C4-2B (cell line): ENCODE data around the gene GNL1.

Experiments used
- H3K27ac ChIP-seq: fragments of 450-650 bp; 2 replicates; pipeline ENCODE4 v1.5.1; 2017
- ZFX ChIP-seq: fragments of 450-650 bp; IDR thresholded peaks from 2 replicates; pipeline ENCODE4 v1.6.1; 2017
- TF ChIP-seq, protein P1 (sequence below): fragments of 450-650 bp; conservative IDR thresholded peaks from 2 replicates; pipeline ENCODE4 v1.5.1; 2017; ENCODE audit warnings: mild to moderate bottlenecking

The GNL1 gene

DNA sequence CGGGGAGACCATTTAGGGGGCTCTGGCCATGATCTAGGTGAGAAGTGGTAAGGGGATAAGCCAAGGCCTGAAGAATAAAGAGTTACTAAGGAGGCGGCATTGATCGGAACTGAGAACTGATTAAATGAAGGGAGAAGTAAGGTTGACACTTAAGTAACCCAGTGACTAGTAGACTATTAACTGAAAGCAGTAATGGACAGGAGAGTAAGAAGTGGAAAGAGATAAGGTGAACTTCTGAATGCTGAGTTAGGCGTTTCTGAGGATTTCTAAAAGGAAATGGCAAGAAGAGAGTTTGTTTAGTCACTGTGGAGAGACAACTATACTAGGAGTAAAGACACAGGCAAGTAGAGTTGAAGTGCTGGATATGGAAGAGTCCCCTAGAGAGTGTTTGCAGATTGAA lies 16.8 kb upstream of the GNL1 start:
- no peak overlapping the region for H3K27ac ChIP-seq
- TF ChIP-seq, protein P1, sequence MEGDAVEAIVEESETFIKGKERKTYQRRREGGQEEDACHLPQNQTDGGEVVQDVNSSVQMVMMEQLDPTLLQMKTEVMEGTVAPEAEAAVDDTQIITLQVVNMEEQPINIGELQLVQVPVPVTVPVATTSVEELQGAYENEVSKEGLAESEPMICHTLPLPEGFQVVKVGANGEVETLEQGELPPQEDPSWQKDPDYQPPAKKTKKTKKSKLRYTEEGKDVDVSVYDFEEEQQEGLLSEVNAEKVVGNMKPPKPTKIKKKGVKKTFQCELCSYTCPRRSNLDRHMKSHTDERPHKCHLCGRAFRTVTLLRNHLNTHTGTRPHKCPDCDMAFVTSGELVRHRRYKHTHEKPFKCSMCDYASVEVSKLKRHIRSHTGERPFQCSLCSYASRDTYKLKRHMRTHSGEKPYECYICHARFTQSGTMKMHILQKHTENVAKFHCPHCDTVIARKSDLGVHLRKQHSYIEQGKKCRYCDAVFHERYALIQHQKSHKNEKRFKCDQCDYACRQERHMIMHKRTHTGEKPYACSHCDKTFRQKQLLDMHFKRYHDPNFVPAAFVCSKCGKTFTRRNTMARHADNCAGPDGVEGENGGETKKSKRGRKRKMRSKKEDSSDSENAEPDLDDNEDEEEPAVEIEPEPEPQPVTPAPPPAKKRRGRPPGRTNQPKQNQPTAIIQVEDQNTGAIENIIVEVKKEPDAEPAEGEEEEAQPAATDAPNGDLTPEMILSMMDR, result no peak
- no peak for TF ChIP-seq ZFX

DNA sequence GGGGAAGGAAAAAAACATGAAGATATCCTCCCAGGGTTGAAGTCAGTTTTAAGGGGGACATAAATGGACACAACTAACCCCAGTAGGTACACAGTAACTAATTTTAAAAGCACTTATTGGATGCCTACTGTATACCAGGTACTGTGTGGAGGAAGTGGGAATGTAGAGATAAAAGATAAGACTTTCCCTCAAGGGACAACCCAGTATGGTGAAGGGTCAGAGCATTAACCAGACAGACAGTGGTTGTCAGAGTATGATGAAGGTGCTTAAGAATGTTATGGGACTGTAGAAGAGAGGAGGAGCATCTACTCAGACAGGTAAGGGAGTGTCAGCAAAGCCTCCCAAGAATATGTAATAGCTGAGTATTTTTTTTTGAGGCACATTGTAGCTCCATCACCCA lies 15.9 kb upstream of the GNL1 start:
- peak overlapping the region; percentile 81; the same call in 1 of the 2 replicates for H3K27ac ChIP-seq
- TF ChIP-seq, protein P1, result no peak
- TF ChIP-seq ZFX, result no peak

DNA sequence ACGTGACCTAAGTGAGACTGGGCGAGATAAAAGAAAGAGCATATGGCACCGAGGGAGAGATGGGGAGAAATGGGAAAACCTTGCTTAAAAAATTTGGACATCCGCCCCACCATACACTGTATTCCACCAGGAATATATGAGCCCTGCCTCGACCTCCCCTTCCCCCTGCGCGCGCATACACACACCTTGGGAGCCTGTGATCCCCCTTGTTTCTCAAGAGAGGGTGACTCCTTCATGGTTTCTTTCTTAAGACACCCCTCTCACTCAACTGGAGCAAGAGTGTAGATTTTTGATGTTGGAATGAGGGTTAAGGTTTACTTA lies 15.4 kb upstream of the GNL1 start:
- TF ChIP-seq, protein P1, result no peak
- TF ChIP-seq ZFX, result no peak
- peak overlapping the region; percentile 81 for H3K27ac ChIP-seq

GRCh38 chr6:30571075-30571761 lies 14.9 kb upstream of the GNL1 start, which contains the start of gene ABCF1:
Gene ABCF1 (plus strand): TSS chr6:30571442. CDS start chr6:30571488, 46 bp downstream.
- peak within 1 kb of the TSS; percentile 81 for H3K27ac ChIP-seq
- TF ChIP-seq ZFX, result peak; percentile 71; the same call in 1 of the 2 replicates
- TF ChIP-seq, protein P1, result no peak

- H3K27ac ChIP-seq, result peak overlapping the region; percentile 81
Observed at GRCh38 chr6:30570740-30571074, 14.4 kb upstream of the GNL1 start.

GRCh38 chr6:30570263-30570662 lies 14.0 kb upstream of the GNL1 start:
- TF ChIP-seq, protein P1, result no peak
- TF ChIP-seq ZFX, result no peak
- H3K27ac ChIP-seq, result peak overlapping the region; percentile 81

More at GRCh38 chr6:30570740-30571074, 14.4 kb upstream of the GNL1 start:
- TF ChIP-seq ZFX, result no peak
- TF ChIP-seq, protein P1, result no peak

- no peak overlapping the region for H3K27ac ChIP-seq
- TF ChIP-seq ZFX, result no peak
- TF ChIP-seq, protein P1, result no peak
Observed at GRCh38 chr6:30568245-30568644, 12.0 kb upstream of the GNL1 start.
